ENCODE results near the gene CNKSR3. TPM values are rescaled to one million over a fixed set of nuclear protein-coding genes. Genes with fewer than 3 reads are reported as not detected.

Gene CNKSR3
- polyA plus RNA-seq, 1 of the 3 experiments (the other 2 are of a cell fraction) = 1.6 TPM

DNA sequence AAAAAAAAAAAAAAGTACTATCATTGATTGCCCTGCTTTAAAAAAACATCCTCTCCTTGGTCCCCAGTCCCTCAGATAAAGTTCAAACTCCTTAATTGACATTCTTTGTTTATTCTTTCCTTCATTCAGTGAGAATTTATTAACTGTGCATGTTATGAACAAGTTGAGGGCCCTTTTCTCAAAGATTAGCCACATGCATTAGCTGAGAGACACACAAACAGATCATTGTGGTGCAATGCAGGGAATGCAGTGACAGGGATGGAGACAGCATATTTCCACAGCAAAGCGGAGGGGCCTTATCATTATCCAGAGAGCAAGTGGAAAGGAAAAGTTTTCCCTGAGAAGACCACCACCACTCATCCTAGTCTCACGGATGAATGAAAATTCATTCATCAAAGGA, 132.0 kb downstream of the CNKSR3 start:
- Histone ChIP-seq H3K9ac (no peak overlapping the region), H2AFZ (ENCODE audit: low read depth) (no peak overlapping the region), H3F3A (replicated peaks; ENCODE audit: insufficient read depth) (no peaks in the 10 kb centered on the region), H3K4me3 (ENCODE audit: low read depth in 2 of 2, low read length in 1 of 2) (no peak overlapping the region), H3K9me3 (no peaks in the 10 kb centered on the region), H3K9me2 (no peaks in the 10 kb centered on the region), H3K4me1 (ENCODE audit: control insufficient read depth in 1 of 2, insufficient read depth in 2 of 2, low read depth in 1 of 2, low read length in 1 of 2) (no peaks in the 10 kb centered on the region), H3K27me3 (ENCODE audit: insufficient read depth) (no peaks in the 10 kb centered on the region), H3K27ac (ENCODE audit: low read depth in 2 of 2, low read length in 1 of 2) (no peak overlapping the region), H3K79me2 (ENCODE audit: insufficient read depth) (no peaks in the 10 kb centered on the region), H4K20me1 (ENCODE audit: insufficient read depth) (no peaks in the 10 kb centered on the region), H3K4me2 (no peak overlapping the region), H3K36me3 (replicated peaks in 1 of 2; ENCODE audit: control insufficient read depth in 1 of 2, insufficient read depth in 2 of 2, low read length in 1 of 2) (no peaks in the 10 kb centered on the region)
- no peak for DNase-seq
- ChIA-PET POLR2A (no interaction called here), CTCF (interaction anchor here (0.6 kb wide), 1 partner anchor 21 kb away, joined by 3 read pairs; no protein-coding TSS in a partner anchor)
- no peak for TF ChIP-seq FOXM1 (IDR thresholded peaks at IDR 0.05; ENCODE audit: low read depth)
- TF ChIP-seq USF1 (IDR thresholded peaks at IDR 0.05; ENCODE audit: borderline replicate concordance, low read depth) = no peak
- TF ChIP-seq GATA2 (CRISPR knock-in tag; IDR thresholded peaks at IDR 0.05) = no peak
- TF ChIP-seq TEAD4 (IDR thresholded peaks at IDR 0.05; ENCODE audit: borderline replicate concordance, insufficient read depth) = no peak
- no peak for TF ChIP-seq RCOR1 (IDR thresholded peaks at IDR 0.05; ENCODE audit: low read length)
- no peak for TF ChIP-seq NFIC (IDR thresholded peaks at IDR 0.05; ENCODE audit: borderline replicate concordance)
- TF ChIP-seq RXRA (IDR thresholded peaks at IDR 0.05; ENCODE audit: borderline replicate concordance, low read depth) = no peak
- no peak for TF ChIP-seq USF2 (IDR thresholded peaks at IDR 0.05; ENCODE audit: borderline replicate concordance, low read depth, low read length)
- no peak for TF ChIP-seq SIN3A (IDR thresholded peaks at IDR 0.05; ENCODE audit: borderline replicate concordance, low read depth, low read length)
- no peak for TF ChIP-seq SMC3 (IDR thresholded peaks at IDR 0.05; ENCODE audit: low read depth, low read length)
- no peak for TF ChIP-seq RFX5 (IDR thresholded peaks at IDR 0.05; ENCODE audit: low read length)
- TF ChIP-seq YY1 (IDR thresholded peaks at IDR 0.05; ENCODE audit: low read depth) = no peak
- no peak for TF ChIP-seq TCF12 (IDR thresholded peaks at IDR 0.05)
- 97% methylated on average over 2 of the region's 2 CpGs for WGBS (ENCODE audit: low lambda C conversion rate)

- Histone ChIP-seq H3F3A (replicated peaks; ENCODE audit: insufficient read depth) (no peaks in the 10 kb centered on the region), H2AFZ (ENCODE audit: low read depth) (no peak overlapping the region), H3K27me3 (ENCODE audit: insufficient read depth) (no peaks in the 10 kb centered on the region), H3K4me3 (ENCODE audit: low read depth in 2 of 2, low read length in 1 of 2) (no peak overlapping the region), H3K36me3 (replicated peaks in 1 of 2; ENCODE audit: control insufficient read depth in 1 of 2, insufficient read depth in 2 of 2, low read length in 1 of 2) (no peaks in the 10 kb centered on the region), H3K9me2 (no peaks in the 10 kb centered on the region), H3K9me3 (no peaks in the 10 kb centered on the region), H3K4me2 (no peak overlapping the region), H3K4me1 (ENCODE audit: control insufficient read depth in 1 of 2, insufficient read depth in 2 of 2, low read depth in 1 of 2, low read length in 1 of 2) (no peaks in the 10 kb centered on the region), H3K27ac (ENCODE audit: low read depth in 2 of 2, low read length in 1 of 2) (no peak overlapping the region), H4K20me1 (ENCODE audit: insufficient read depth) (no peaks in the 10 kb centered on the region), H3K9ac (no peak overlapping the region), H3K79me2 (ENCODE audit: insufficient read depth) (no peaks in the 10 kb centered on the region)
- DNase-seq = no peak
- WGBS (ENCODE audit: low lambda C conversion rate) = 97% methylated on average over 4 of the region's 4 CpGs
- POLR2A ChIA-PET = no interaction called here
- CTCF ChIA-PET = no interaction called here
- TF ChIP-seq USF1 (IDR thresholded peaks at IDR 0.05; ENCODE audit: borderline replicate concordance, low read depth) (no peak), RAD21 (IDR thresholded peaks at IDR 0.05; ENCODE audit: low read length) (no peak), RCOR1 (IDR thresholded peaks at IDR 0.05; ENCODE audit: low read length) (no peak), USF2 (IDR thresholded peaks at IDR 0.05; ENCODE audit: borderline replicate concordance, low read depth, low read length) (no peak), EP300 (IDR thresholded peaks at IDR 0.05; ENCODE audit: borderline replicate concordance in 1 of 2, low read depth in 1 of 2, low read length in 1 of 2) (no peak), SMC3 (IDR thresholded peaks at IDR 0.05; ENCODE audit: low read depth, low read length) (no peak), POLR2AphosphoS5 (IDR thresholded peaks at IDR 0.05; ENCODE audit: low read depth, low read length) (no peak), TAF1 (IDR thresholded peaks at IDR 0.05; ENCODE audit: borderline replicate concordance, low read depth, low read length) (no peak), FOSL2 (IDR thresholded peaks at IDR 0.05; ENCODE audit: borderline replicate concordance, low read depth) (no peak), IRF3 (IDR thresholded peaks at IDR 0.05; ENCODE audit: low read depth, low read length) (no peak), TEAD4 (IDR thresholded peaks at IDR 0.05; ENCODE audit: borderline replicate concordance, insufficient read depth) (no peak), EZH2phosphoT487 (IDR thresholded peaks at IDR 0.05; ENCODE audit: borderline replicate concordance, low read depth) (no peak), FOXM1 (IDR thresholded peaks at IDR 0.05; ENCODE audit: low read depth) (no peak)
- TF ChIP-seq, protein P1, sequence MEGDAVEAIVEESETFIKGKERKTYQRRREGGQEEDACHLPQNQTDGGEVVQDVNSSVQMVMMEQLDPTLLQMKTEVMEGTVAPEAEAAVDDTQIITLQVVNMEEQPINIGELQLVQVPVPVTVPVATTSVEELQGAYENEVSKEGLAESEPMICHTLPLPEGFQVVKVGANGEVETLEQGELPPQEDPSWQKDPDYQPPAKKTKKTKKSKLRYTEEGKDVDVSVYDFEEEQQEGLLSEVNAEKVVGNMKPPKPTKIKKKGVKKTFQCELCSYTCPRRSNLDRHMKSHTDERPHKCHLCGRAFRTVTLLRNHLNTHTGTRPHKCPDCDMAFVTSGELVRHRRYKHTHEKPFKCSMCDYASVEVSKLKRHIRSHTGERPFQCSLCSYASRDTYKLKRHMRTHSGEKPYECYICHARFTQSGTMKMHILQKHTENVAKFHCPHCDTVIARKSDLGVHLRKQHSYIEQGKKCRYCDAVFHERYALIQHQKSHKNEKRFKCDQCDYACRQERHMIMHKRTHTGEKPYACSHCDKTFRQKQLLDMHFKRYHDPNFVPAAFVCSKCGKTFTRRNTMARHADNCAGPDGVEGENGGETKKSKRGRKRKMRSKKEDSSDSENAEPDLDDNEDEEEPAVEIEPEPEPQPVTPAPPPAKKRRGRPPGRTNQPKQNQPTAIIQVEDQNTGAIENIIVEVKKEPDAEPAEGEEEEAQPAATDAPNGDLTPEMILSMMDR (IDR thresholded peaks at IDR 0.05) = no peak
These were observed 132.8 kb downstream of the CNKSR3 start for GRCh38 chr6:154377726-154378125.
